Keratinocyte (primary cell): ENCODE data around the gene RGSL1.

Experiments
- EZH2 ChIP-seq: IDR thresholded peaks from one replicate; pipeline ENCODE4 v1.6.1; 2012; ENCODE audit warnings: inconsistent platforms, mild to moderate bottlenecking, low read length, moderate library complexity
- TF ChIP-seq, protein P1 (sequence below), 3 experiments: IDR thresholded peaks in 1 of 3; conservative IDR thresholded peaks in 1 of 3; optimal IDR thresholded peaks in 1 of 3; 2 replicates in 2 of 3; 3 replicates in 1 of 3; pipeline versions ENCODE3 to v1.5.1; 2011; ENCODE audit warnings: low read length in 3 of 3, mild to moderate bottlenecking in 3 of 3, moderate library complexity in 2 of 3, control low read depth in 1 of 3, inconsistent platforms in 1 of 3; ENCODE audit not compliant: insufficient read depth in 2 of 3; ENCODE audit errors: extremely low read depth in 1 of 3

DNA sequence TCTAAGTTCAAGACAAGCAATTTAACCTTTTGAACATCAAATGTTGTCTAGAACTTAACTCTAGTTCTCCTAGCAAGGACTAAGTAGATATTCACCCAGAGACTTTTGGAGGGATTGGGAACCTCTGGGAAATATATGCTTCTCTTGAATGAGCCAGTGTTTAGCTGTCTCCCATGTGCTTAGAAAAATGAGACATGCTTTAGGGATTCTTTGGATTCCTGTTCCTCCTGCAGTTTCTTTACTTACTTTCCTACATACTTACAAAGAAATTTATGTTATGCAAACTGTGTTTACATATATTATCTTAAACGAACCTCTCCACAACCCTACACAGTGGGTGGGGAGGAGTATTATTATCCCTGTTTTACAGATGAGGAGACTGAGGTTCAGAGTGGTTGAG lies 99.9 kb downstream of the RGSL1 start:
- TF ChIP-seq, protein P1, sequence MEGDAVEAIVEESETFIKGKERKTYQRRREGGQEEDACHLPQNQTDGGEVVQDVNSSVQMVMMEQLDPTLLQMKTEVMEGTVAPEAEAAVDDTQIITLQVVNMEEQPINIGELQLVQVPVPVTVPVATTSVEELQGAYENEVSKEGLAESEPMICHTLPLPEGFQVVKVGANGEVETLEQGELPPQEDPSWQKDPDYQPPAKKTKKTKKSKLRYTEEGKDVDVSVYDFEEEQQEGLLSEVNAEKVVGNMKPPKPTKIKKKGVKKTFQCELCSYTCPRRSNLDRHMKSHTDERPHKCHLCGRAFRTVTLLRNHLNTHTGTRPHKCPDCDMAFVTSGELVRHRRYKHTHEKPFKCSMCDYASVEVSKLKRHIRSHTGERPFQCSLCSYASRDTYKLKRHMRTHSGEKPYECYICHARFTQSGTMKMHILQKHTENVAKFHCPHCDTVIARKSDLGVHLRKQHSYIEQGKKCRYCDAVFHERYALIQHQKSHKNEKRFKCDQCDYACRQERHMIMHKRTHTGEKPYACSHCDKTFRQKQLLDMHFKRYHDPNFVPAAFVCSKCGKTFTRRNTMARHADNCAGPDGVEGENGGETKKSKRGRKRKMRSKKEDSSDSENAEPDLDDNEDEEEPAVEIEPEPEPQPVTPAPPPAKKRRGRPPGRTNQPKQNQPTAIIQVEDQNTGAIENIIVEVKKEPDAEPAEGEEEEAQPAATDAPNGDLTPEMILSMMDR (optimal IDR thresholded peaks at IDR 0.05 in 1 of 3, IDR thresholded peaks at IDR 0.05 in 1 of 3, conservative IDR thresholded peaks at IDR 0.05 in 1 of 3; ENCODE audit: extremely low read depth in 1 of 3, insufficient read depth in 2 of 3, low read length in 3 of 3), result no peak
- TF ChIP-seq EZH2, result no peak
